Activated gamma-delta T cell treated with anti-CD3 and anti-CD28 coated beads, Interleukin-2, amount 50 U/mL, for 16 hours (primary cell): ENCODE data around the gene SLC48A1.

Source experiments
- DNase-seq: peaks from one replicate; pipeline ENCODE4 v3.0.0-alpha.2; 2020; ENCODE audit warnings: low read depth

Gene SLC48A1

DNA sequence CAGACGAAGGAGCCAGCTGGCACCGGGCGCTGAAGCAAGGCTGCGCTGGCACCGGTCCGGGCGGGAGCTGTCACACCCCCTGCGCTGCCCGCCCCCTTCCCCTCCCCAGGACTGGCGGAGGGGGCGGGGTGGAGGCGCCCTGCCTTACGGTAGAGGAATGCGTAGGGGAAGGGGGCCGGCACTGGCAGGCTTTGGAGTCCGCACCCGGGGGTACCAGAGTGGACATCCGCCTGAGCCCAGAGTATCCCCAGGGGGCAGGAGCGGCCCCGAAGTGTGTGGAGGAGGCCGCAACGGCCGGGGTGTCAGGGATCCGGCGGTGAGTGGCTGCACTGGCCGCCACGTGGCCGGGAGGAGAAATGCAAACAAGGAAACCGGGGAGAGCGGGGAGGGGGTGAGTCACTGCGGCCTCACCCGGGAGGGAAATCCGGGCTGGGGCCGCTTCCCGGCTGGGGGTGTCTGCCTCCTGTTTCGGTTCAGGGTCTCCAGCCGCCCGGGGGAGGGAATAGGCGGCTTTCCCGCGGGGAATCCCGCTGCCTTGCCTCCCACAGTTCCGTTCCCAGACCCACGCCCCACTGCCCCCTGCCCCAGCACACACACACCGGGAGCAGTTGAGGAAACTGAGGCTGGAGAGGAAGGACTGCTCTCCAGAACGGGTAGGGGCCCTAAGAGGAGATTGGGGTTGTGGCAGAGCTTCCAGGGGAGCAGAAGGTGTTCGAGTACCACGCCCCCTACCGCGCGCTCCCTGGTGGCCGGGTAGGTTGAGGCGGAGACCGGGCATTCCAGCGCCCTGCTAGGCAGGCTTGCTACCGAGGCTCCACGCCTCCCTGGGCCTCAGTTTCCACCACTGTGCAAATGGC is 14.0 kb upstream of the SLC48A1 start, which contains the start of gene RAPGEF3:
TSS of gene RAPGEF3 (minus strand) at position 47 of the 857 bp plus-strand sequence. CDS start 324 bp downstream, outside the sequence.
- peak; percentile 52 for DNase-seq

DNA sequence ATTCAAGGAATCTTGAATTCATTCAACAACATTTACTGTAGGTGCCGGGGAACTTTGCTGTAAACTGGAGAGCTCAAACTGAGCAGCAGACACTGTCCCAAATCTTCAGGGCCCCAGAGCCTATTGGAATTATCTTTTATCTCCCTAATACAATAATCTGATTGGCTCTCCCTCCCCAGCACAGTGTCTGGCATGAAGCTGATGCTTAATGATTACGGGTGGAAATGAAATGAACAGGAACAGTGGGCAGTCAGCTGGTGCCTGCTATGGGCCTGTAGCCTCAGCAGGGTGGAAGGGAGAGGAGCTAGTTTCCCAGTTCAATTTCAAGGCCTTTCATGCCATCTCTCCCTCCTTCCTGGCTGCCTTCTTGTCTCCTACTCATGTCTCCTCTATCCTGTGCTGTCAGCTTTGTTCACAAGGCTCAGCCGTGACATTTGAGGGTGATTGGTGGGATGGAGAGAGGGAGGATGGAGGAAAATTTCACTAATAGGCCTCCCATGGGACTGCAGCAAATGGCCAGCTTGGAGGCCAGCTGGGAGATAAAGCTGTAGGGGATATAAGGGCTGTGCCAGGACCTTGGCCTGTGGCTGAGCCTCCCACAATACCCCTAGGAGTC is 10.1 kb upstream of the SLC48A1 start:
- DNase-seq = no peak

DNA sequence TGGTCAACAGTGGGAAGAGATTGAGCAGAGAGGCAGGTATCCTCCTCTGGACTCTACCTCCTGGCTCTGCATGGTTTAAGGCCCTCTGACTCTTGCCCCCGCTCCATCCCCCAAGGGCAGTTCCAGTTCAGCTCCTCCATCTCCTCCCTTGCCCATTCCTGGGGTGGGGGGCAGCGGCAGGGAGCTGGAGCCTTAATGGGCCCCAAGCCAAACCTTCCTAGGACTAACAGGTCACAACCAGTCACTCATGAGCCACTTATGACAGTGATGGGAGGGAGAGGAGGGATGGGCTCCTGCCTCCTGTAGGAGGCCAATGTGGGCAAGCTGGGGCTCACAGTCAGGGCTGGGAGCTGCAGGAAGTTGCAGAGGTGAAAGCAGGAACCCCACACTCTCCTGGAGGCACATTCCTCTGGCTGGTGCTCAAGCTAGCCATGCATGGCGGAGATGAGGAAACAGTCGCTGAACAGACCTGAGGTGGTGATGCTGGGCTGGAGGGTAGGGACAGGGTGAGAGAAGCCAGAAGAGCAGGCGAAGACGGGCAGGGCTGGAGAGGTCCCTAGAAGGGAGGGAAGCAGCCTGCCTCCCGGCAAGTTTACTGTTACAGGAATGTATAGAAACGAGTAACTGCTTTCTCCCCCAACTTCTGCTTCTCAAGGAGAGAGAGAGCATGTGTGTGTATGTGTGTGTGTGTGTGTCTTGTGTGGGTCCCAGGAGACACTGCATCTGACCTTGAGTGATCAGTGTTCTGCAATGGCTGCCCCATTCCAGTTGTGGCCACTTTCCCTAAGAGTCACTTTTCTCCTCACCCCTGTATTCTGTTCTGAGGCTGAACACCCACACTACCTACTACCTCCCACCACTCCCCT is 9.3 kb upstream of the SLC48A1 start:
- DNase-seq = no peak

DNA sequence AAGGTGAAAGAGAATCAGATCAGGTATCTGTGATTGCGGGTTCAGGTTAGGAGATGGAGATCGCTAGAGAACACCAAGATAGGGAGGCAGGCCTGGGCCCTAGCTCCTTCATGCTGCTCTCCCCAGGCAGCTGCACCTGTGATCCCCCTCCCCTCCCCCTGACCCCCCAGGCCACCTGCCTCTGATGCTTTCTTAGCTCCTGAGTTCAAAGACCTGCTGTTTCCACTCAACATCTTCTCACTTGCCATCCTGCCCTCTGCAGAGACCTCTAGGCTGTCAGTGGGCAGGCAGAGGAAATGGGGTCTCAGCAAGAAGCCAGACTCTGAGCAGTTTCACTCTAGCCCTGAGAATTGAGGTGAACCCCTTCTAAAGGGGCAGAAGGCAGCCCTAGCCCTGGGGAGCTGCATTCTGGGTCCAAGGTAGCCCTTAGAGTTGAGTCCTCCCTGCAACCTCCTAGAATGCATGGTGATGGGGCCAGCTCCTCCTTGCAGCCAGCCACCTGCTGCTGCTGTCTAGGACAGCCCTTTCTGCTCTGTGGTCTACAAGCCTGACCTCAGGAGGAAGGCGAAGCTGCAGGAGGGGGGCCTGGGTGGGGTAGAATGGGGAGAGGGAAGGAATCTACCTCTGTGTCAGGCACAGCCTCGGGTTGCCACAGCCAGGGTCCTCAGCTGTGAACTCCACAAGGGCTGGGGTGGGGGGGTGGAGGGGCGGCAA is 6.4 kb upstream of the SLC48A1 start:
- no peak for DNase-seq

DNA sequence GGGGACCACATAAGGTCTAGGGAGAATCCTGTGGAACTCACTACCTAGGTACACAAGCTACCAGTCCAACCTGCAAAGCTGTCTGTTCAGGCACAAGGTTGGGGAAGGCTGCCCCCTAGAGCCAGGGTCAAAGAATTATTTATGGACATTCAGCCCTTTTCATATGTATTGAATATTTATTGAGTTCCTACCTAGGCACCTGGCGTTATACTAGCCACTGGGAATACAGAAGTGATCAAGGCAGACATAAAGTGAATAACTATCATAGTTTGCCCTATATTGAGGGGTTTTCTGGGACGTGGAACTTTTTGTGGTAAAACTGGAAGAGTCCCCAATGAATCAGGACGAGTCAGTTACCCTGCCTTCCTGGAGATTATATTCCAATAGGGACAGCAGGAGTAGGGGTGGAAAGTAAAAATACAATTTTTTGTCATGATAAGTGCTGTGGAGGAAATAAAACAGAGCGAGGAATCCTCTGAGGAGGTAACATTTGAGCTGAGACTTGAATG is 5.8 kb upstream of the SLC48A1 start:
- DNase-seq = peak; percentile 56

DNA sequence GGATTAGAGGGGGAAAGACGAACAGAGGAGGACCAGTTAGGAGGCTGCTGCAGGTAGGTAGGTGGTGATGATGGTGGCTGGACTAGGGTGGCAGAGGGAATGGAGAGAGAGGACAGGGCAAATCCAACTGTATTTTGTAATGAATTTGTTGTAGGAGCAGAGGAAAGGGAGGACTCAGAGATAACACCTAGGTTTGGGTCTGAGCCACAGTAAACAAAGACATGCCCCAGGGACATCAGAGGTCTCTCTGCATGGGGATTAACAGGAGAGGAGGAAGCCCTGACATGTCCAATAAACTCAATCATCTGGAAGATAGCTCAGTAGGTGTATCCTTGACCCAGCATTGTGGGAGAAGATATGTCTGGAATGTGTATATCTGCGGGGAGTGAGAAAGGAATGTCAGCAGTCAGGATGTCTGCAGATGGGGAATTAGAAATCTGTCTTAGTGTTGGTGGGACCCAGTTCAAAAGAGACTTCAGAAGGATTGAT is 4.7 kb upstream of the SLC48A1 start:
- DNase-seq = no peak

DNA sequence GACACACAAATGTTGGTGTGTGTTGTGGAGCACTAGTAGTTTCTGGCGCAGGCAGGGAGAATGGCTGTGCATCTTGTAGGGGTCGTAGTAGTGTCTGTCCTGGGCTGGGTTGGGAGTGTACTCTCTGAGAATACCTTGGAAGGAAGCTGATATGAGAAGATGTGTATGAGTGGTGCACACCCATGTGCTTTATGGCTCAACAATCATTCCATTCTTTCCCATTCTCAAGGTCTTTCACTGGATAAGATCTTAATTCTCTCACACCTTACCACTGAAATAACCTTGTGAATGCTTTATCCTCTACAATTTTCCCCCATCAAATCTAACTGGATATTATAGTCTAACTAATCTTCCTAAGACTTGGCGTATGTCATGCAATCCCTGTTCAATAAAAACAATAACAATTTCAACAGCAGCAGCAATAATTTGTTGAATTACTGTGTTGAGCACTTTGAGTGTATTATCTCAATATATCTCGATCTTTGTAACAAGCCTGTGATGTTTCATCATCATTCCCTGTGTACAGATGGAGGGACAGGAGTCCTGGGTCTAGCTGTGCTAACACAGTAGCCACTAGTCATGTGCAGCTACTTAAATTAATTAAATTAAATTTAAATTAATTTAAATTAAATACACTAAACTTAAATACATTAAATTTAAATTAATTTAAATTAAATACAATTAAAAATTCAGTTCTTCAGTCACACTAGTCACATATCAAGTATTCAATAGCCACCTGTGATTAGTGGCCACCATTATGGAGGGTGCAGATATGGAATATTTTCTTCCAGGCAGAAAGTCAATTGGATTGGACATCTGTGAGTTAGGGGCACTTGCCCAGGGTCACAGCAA is 3.6 kb upstream of the SLC48A1 start:
- DNase-seq = no peak

DNA sequence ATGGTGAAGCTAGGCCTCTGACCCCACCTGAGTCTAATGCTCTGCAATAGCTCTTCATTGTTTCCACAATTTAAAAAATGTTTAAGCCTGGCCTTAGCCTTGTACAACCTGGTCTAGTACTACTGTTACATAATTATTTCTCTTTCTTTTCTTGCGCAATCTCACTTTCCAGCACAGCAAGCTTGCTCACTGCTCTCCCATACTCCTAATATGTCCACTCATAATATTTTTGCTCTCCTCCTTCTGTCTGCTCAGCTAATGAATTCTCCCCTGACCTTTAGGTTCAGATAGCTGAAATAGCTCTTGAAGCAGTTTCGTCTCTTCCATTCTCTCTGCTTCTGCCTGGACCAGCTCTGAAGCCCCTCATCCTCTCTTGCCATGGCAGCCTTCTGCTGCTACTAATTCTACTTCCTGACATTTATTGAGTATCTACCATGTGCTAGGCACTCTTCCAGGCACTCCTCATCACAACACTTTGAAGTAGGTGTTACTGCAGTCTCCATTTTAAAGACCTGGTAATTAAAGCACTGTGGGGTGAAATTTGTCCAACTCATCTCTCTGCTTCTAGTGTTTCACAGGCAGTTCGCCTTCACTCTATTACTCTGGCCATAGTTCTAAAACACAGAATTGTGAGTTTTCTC is 2.8 kb upstream of the SLC48A1 start:
- DNase-seq = no peak

DNA sequence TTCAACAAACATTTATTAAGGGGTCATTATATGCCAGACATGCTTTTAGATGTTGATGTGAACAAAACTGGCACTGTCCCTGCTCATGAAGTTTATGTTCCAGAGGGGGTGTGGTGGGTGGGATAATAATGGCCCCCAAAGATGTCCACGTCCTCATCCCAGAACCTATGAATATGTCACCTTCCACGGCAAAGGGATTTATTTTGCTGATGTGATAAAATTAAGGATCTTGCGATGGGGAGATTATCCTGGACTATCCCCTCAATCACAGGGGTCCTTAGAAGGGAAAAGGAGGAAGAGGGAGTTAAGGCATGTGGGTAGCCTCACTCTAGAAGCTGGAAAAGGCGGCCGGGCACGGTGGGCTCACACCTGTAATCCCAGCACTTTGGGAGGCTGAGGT is 1.7 kb upstream of the SLC48A1 start:
- DNase-seq = no peak

DNA sequence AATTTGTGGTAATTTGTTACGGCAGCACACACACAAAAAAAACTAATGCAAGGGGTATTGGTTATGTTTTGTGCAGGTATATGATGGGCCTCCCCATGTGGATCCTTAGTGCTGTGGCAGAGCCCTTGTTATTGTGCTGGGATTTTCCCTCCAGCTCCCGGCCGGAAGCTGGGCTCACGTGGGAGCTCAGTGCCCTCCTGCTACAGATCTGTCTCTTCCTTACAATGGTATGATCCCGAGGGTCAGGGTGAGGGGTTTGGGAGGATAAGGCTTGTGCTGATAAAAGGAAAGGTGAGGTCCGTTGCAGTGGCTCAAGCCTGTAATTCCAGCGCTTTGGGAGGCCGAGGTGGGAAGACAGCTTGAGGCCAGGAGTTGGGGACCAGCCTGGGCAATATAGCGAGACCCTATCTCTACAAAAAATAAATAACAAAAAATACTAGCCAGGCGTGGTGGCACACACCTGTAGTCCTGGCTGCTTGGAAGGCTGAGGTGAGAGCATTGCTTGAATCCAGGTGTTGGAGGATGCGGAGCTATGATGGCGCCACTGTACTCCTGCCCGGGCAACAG is 861 bp upstream of the SLC48A1 start:
- DNase-seq = no peak

DNA sequence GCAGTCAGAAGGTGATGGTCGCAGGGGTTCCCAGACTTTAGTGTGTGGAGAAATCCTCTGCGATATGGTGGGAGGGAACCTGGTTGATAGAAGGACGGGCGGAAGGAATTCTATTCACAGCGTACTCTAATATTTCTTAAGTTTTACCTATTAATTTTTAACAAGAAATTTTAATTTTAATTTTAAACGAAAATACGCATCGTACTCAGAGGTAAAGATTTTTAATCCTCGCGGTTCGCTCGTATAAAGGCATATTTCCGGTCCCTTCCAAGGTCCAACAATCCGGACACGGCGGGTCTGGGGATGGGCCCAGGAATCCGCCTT is 338 bp upstream of the SLC48A1 start:
- no peak for DNase-seq

DNA sequence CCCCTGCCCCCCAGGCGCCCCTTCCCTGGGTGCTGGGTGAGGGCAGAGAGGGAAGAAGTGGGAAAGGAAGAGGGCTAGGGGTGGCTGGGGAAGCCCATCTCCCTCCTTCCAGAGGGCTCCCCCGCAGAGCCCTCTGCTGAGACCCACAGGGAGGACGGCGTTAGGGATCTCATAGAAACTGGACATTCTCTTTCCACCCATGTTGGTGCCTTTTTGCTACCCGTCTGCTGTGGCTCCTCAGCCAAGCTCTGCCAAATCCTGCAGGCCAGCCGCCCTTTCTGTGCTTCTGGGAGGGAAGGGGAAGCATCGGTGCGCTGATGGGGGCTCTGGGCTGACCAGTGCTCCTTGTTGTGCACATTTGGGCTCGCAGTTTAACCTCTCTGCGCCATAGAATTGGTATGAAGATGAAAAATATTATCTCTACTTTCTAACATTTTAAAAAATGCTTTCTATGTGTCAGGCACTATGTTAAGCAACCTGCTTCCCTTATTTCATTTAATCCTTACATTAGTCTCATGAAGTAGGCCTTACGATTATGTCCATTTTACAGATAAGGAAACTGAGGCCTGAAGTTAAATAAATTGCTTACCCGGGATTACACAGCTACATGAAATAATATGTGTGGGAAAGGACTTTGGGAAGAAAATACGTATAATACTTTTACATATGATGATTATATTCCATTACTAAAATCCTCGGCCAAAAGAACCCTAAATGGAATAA is 981 bp downstream of the SLC48A1 start:
- DNase-seq = no peak

DNA sequence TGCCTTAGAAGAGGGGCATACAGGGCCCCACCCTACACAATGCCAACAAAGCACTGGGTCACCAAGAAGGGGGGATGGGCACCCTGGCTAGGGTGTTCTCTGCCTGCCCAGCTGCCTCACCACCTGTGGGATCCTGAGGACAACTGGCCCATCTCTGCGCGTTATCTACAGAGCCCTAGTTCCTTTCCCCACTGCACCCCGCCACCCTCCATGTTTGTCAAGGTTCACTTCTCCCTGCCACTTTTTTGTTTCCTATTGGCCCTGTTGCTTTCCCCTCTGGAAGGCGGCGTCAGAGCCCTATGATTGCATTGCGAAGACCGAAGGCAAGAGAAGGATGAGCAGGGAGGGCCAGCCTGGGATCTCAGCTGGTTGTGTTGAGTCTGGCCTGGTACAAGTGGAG is 1.6 kb downstream of the SLC48A1 start:
- no peak for DNase-seq

DNA sequence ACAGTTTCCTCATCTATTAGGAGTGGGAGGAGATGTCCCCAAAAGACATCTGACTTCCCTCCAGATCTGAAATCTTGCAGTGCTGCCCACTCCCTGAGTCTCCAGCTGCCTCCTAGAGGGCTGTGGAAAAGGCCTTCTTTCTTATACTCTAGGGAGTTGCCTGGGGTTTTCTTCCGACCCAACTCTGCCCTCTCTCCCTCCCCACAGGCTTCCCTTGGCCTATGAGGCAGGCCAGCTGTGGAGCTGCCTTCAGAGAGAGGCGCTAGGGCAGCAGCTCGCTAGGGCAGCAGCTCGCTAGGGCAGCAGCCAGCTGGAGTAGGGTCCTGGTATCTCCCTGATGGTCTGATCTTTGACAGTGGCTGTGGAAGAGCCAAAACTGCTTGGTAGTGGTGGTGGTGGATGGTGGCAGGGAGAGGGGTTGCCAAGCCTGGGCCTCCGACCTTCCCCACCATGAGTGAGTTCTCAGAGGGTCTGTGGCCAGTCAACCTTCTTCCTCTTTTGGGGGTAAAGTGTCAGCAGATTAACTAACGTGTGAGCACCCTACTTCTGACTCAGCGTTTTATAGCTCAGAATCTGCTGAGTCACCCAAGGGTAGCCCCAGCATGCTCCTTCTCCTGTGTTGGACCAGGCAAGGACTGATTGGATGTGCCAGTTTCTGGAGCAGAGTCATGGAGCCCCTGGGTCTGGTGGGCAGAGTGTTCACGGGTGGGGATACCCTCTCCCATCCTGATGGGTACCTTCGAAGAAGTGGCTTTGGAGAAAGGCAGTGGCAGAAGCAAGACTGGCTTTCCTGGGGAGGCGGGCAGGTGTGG is 2.3 kb downstream of the SLC48A1 start:
- DNase-seq = no peak

DNA sequence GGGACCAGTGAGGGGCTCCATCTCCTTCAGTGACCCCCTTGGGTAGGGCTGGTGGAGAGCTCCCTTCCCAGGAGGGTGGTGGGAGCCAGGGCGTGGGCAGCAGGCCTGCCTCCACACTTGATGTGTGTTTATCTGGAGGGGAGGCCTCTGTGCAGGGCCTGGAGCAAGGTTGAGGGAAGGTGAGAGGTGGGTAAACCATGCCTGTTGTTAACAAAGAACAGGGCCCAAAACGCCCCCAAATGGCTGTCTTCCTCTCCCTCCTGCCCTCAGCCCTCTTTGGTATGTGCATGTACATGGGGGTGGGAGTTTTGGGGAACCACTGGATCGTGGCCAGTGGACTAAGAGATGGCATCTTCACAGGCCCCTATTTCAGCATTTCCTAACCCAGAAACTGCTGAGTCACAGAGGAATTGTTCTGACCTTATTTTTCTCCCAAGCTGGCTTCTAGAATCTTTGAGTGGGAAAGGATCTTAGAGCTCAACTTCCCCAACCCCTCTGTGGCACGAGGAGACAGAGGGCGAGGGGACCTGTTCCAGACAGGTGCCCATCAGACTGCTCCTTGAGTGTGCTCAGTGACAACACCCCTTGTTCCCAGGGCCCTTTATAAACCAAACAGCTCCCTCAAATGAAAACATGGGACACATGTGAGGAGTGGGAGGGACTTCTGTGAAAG is 3.6 kb downstream of the SLC48A1 start:
- no peak for DNase-seq

DNA sequence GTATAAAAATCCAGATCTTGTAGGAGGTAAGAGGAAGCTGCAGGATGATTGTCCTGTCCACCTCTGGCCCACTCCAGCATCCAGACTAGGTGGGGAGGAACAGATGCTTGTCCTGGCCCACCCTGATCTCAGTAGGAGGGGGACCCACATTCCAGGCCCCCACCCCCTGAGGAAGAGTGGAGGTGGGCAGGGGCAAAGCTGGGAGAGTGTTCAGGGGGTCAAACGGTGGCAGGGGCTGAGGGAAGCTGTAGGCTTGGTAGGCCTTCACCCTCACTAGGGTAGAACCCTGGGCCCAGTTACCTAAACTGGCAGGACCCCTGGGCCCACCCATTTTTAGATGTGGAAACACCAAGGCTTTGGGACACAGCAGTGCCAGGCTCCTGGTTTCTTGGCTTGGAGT is 4.1 kb downstream of the SLC48A1 start:
- DNase-seq = no peak

DNA sequence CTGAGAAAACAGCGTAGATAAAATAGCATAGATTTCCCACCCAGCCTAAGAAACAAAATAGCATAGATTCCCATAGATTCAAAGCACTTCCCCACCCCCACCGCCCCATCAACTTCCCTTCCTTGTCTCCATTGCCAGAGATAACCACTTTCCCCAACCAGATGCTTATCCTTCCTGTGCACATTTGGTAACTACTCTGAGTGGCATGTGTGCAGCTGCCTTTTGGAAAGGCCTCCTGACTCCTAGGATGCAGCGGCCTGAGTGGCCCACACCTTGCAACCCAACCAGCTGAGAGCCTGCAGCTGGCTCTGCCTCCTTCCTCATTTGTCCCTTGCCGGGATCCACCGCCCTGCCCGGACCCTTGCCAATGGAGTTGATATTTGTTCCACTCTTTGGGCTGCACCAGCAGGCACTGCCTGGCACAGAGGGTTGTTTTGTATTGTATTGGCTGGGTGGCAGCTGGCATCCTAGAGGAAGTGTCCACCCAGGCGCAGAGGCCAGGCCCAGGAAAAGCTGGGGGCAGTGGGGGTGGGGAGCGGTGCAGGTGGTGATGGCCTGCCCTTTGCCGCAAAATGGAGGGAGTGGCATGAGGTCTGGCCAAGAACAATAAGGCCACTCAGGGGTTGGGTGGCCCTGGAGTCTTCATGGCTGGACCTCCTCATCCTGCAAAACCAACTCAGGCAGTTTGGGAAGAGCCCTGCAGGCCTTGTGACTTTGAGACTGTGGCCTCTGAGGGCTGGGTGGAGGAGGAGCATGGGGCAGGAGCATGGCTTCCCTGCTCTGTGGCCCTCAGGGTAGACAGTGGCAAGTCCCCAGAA is 4.9 kb downstream of the SLC48A1 start:
- no peak for DNase-seq
